MM.1S (cell line): ENCODE measurements around the gene MANBA.

Source experiments
- CTCF ChIP-seq: fragments of 300-600 bp; sonication (generic); IDR thresholded peaks from 2 replicates; pipeline ENCODE4 v1.5.1; 2016; ENCODE audit warnings: antibody characterized with exemption, low read length, mixed read lengths
- EZH2 ChIP-seq: fragments of 300-600 bp; sonication (generic); optimal IDR thresholded peaks from 2 replicates; pipeline ENCODE3; 2017; ENCODE audit warnings: low read depth, mild to moderate bottlenecking, antibody characterized with exemption, low read length, mixed read lengths
- EZH2phosphoT487 ChIP-seq: fragments of 300-600 bp; sonication (generic); IDR thresholded peaks from 2 replicates; pipeline ENCODE4 v1.6.1; 2018; ENCODE audit warnings: antibody characterized with exemption, low read length

GRCh38 chr4:102612824-102613366 lies 147.9 kb downstream of the MANBA start:
- no peak for TF ChIP-seq CTCF
- no peak for TF ChIP-seq EZH2
- no peak for TF ChIP-seq EZH2phosphoT487
